GM10847 (cell line): Measurements from ENCODE around the gene GLIPR1.

ENCODE experiments used
- POLR2A ChIP-seq: IDR thresholded peaks from 2 replicates; pipeline ENCODE4 v1.6.1; 2011; ENCODE audit not compliant: insufficient read length; ENCODE audit errors: extremely low read depth

GLIPR1 gene

DNA sequence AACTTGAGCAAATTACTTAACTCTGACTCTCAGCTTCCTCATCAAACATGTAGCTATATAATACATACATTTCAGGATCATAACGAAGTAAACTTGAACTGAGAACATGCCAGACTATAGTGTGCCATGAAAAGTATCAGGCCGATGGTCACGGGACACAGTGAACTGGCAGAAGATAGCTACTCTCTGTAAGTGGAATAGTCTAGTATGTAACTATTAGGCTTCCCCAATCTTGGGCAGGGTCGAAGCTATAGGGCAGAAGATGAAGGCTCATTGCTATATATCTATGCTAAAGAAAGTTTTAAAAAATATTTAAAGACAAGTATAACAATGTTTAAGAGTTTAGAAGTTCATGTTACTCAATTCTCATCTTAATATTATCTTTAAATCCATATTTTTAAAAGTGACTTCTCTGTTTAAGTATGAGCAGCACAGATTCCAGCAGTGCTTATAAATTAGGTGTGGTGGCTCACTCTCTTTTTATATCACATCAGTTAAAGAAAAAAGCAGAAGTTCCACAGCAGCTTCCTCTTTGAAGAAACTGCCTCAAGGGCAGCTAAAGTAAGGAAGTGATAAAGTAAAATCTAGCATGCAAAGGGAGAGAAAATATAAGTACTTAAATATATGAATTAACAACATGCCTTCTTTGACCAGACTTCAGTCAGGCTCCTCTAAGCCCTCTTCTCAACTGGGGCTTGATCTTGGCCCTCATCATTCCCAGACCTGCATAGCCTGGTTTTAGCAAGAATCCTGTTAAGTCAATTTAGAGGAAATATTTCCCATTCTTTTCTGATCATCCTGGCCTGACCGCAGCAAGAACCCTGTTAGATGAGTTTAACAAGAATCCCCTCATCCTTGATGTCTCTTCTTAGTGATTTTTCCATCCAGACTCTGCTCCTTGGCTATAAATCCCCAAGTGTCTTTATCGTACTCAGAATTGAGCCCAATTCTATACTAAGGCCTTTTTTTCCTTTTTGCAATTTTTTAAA, 8.4 kb upstream of the GLIPR1 start:
- TF ChIP-seq POLR2A, result no peak

DNA sequence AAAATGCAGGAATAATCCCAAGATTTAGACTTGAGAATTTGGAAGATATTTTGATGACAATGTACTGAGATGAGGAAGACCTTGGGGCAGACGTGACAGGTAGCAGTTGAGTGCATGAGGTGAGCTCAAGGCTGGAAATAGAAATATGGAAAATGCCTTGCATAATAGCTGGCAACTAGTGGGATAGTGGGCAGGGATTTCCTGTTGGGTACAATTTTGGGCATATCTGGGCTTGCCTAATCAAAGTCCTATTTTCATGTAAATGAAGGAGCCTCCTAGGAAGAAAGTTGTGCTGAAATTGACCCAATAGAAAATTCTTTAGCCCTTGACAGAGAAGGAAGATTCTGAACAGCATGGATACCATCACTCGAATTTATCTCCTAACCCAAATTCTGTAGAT, 6.4 kb upstream of the GLIPR1 start:
- no peak for TF ChIP-seq POLR2A

DNA sequence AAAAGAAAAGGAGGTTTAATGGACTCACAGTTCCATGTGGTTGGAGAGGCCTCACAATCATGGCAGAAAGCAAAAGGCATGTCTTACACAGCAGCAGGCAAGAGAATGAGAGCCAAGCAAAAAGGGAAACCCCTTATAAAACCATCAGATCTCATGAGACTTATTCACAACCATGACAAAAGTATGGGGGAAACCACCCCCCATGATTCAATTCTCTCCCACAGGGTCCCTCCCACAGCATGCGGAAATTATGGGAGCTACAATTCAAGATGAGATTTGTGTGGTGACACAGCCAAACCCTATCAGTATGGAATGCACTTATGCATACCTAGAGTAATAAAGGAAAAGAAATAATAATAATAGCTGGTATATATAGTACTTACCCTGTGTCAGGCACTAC, 4.5 kb upstream of the GLIPR1 start:
- no peak for TF ChIP-seq POLR2A

DNA sequence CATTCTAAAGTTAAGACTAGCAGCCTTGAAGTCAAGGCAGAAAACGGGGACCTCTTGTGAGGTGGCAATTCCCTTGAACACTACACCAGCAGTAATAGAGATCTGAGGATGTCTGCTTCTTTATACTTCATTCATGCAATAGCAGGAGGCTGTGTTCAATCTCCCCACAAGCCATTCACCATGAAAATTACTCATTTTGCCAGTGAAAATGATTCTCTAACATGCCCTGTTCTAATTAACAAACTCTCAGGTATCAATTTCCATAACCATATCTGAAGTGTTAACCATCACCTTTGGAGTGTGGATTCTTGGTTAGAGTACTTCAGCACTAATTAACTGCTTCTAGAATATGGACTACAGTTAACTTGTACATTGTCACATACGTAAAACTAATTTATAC, 3.4 kb upstream of the GLIPR1 start:
- no peak for TF ChIP-seq POLR2A

DNA sequence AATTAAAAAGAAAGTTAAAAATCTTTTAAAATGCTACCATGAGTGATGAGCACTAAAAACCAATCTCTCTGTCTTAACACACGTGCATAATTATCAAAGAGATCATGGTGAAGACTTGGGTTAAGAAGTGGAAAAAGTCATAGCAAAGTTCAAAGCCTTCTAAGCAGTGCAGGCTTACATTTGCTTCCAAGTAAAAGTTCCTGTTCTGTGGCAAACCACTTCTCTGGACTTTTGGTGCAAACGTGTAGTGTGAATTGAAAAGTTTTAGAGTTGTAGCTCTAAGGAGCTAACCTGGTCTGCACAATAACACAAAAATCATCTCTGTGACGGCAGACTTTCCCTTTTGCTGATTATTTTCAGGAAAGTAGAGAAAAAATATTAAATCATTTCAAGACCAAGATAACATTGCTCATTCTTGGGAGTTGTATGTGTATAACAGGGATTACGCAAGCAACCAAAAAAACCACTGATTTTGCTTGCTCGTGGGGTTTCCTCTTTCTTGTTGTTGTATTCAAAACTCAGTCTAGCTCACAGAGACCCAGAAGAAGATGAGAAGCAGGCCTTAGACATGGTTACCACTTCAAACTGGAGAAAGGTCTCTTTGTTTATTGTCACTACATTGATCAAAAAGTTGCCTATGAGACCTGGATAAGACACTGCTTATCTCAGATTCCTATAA, 2.3 kb upstream of the GLIPR1 start:
- no peak for TF ChIP-seq POLR2A

DNA sequence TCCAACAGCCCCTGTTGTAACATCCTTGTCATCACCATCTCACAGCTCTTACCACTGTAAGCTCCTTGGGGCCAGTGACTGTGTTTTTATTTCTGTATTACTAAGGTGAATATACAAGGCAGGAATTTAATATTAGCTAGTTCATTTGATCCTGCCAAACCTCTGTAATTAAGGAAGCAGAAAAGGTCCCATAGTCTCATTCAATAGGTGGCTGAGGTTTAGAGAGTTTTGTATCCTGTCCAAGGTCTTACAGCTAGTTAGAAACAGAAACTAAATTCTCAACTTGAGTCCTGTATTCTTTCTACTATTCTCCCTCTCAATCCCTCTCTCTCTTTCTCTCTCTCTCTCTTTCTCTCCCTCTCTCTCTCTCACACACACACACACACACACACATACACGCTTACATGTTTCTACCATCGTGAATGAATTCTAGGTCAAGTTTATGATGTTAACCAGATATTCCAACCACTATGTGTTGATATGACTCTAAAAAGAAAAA, 543 bp upstream of the GLIPR1 start:
- no peak for TF ChIP-seq POLR2A

DNA sequence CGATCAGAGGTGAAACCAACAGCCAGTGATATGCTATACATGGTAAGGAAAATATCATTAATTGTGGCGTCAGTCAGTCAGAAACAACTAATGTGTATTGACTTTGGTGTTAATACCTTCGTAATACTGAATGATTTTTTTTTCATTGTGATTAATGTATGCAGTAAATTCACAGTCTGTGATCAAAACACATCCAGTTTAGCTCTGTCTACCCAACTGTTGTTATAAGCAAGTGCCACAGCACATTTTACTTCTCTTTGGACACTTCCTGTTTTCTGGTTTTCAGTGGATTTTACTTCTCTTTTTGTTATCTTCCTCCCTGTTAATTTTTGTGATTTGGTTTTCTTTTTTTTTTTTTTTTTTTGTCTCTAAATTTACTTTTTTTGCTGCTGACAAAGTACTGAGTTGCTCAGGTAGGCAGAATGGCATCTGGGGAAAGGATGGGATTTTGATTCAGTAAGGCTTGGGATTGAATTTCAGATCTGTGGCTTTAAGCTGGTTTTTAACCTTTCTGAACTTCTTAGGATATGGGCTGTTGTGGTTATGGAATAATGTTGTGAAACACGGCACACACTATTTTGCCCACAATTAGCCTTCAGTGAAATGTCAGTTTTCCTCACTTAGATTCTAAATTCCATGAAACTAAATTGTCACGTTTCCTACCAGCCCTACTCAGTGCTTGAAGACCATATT, 604 bp downstream of the GLIPR1 start:
- no peak for TF ChIP-seq POLR2A

DNA sequence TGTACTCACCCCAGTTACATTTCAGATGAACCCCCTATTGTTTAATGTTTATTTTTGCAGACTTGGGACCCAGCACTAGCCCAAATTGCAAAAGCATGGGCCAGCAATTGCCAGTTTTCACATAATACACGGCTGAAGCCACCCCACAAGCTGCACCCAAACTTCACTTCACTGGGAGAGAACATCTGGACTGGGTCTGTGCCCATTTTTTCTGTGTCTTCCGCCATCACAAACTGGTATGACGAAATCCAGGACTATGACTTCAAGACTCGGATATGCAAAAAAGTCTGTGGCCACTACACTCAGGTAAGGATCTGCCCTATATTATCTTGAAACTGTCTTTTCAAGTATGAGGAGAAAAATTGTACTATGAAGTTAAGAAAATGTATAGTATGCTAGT, 1.2 kb downstream of the GLIPR1 start:
- no peak for TF ChIP-seq POLR2A

DNA sequence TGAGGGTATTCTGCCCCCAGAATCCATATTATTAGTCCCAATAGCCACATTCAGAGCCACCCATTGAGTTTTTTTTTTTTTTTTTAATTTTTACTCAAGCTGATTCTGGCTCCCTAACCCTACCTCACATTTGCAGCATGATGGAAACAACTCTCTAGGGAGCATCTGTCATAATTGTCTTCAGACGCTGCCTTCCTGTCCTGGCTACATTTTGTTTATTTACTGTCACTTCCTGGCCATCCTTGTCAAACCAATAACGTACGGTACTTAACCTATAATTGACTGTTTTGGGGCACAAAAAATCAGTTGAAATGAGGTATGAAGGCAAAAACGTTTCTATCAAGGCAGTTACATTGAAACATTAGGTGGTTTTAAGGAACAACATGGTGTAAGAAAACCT, 2.1 kb downstream of the GLIPR1 start:
- no peak for TF ChIP-seq POLR2A

DNA sequence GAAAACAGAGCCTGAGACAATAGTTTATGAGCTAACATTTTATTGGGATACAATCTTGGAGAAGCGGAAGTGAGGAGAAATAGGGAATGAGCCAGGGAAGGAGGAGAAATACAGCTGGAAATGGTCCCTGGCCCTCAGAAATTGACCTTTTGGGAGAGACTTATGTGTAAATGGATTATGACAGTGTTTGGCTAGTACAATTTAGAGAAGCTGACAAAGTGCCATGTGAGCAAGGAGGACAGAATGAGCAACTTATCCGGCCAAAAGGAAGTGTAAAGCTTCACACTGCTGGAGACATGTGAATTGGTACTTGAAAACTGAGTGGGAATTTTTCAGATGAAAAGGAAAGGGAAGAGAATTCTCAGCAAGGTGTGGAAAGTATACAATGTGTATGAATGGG, 2.9 kb downstream of the GLIPR1 start:
- no peak for TF ChIP-seq POLR2A

DNA sequence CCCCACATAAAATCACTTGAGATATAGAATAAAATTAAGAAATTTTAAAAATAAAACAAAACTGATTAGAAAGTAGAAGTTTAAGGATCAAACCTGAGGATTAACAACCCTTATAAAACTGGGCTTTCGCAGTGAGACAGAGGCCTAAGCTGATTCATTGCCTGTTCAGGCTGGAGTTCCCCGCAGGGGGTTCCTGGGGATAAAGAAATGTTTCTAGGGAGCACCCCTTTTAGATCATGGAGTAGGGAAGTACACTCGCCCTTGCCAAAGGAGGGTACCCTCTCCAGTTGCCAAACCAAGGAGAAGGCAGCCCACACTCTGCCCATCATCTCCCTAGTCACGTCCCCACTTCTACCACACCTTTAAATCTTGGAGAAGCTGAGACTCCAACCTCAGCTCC, 6.8 kb downstream of the GLIPR1 start:
- no peak for TF ChIP-seq POLR2A

DNA sequence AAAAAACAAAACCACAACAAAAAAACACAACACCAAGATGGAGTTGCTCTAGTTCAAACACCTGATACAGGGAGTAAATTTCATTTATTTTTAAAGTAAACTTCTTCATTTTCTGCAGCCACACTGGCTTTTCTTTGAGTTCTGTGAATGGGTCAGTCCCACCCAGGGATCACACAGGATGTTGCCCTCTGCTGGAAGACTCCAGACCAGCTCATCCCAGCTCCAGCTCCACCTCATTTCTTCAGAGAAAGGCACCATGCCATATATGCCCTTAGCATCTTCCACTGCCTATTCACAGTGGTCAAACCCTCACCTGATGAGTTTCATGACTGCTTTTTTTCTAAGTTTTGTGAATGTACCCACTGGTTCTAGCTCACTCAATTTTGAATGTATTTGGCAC, 8.0 kb downstream of the GLIPR1 start:
- no peak for TF ChIP-seq POLR2A

DNA sequence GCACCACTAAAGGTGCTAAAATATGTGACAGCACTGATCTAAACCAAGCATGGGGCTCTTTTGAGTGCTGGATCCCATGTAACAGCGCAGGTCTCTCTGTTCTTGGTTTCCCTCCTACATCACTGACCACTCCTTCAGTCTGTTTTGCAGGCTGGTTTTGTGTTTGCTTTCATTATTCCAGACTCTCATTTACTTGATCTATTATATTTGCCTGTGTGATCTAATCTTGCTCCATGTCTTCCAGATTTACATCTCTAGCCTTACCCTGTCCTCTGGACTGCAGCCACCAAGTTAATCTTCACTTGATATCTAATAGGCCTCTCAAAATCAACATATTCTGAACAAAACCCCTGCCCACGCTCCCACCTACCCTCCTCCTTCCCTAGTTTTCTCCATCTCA, 8.6 kb downstream of the GLIPR1 start:
- TF ChIP-seq POLR2A, result no peak

DNA sequence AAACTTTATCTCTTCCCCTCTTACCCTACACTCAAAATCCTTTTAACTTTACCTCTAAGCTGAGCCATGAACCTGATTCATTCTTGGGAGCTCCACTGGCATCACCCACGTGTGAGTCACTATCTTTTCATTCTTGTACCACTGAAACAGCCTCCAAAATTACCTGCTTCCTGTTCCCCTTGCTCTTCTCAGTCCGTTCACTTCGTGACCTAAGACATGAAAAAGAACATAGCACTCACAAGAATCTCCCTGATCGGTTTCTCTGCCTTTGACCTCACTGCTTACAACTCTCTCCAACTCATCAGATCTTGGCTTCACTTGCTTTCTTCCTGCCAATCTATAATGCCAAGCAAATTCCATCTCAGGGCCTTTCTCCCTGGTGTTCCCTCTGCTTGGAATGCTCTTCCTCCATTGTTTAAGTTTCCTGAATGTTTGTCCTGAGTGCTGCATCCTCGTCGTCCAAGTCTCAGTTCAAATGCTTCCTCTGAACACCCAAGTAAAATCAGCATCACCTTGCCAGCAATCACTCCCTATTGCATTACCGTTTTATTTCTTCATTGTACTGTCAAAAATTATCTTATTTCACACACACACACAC, 9.2 kb downstream of the GLIPR1 start:
- TF ChIP-seq POLR2A, result no peak

DNA sequence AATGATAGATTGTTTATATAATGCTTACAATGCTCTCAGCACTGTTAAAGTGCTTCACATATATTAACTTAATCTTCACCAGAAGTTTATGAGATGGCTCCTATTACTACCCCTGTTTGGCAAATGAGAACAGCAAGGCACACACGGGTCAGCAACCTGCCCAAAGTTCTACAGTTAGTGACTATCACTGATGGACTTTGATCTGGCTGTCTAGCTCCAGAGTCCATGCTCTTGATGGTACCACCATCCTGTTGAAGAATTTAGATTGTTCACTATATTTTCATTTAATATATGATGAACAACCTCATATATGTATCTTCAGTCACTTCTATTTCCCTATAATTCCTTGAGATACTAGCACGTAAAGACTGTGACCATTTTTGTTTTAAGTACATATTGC, 10.6 kb downstream of the GLIPR1 start:
- TF ChIP-seq POLR2A, result no peak

DNA sequence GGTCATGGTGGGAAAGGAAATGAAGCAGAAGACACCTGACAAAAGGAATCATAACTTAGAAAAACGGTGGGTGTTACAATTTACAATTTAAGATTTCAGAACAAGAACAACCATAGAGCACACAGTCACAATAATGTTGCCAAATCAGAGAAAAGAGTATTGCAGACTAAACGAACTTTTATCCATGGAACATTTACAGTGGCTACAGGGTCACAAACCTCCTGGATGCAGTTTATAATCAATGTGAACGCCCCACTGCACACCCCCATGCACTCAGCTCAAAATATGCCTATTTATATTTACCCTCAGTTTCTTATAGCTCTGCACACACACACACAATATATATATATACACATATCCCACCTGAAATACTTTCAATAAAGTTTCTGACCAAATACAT, 22.9 kb downstream of the GLIPR1 start:
- no peak for TF ChIP-seq POLR2A

DNA sequence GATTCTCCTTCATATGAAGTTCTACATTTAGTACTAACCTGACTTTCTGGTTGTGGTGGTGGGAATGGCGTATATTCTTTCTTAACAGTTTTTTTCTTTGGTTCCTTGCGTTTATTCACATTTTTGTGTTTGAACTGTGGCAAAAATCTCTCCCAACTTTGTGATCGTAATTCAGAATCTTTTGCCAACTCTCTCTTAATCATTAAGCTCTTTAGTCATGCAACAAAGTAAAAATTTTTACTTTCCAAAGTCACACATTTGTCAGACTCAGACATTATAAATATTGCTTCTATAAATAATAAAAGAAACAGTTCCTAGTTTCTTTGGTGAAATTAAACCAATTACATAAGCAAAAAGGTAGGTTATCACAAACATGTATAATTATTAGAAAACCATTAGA, 23.3 kb downstream of the GLIPR1 start:
- TF ChIP-seq POLR2A, result no peak
